Vagina (tissue), 2 donors: ENCODE results near the gene CAP1. TPM values are rescaled to one million over a fixed set of nuclear protein-coding genes. Genes with fewer than 3 reads are reported as not detected.
"Not testable (repeated sequence)": the region's sequence is repeated elsewhere in the genome, so short reads cannot be mapped to it uniquely, and the experiment has no call there.

Experiments
- DNase-seq, 2 donors: peaks; one replicate each; pipeline ENCODE4 v3.0.0-alpha.2; 2017; ENCODE audit errors: extremely low spot score in 2 of 2
- H3K27ac ChIP-seq: fragments of 200-600 bp; sonication (generic); one replicate; pipeline ENCODE4 v1.5.1; 2019
- H3K27me3 ChIP-seq: fragments of 200-600 bp; sonication (generic); one replicate; pipeline ENCODE4 v1.5.1; 2019
- H3K36me3 ChIP-seq, 2 donors: fragments of 200-600 bp; sonication (generic); one replicate each; pipeline ENCODE4 v1.5.1; 2017 to 2019
- H3K4me1 ChIP-seq: fragments of 200-600 bp; sonication (generic); one replicate; pipeline ENCODE4 v1.5.1; 2019
- H3K4me3 ChIP-seq, 2 donors: fragments of 200-600 bp; sonication (generic); 1 replicate in 1 of 2; 2 replicates in 1 of 2; pipeline ENCODE4 v1.5.1; 2016 to 2019
- H3K9me3 ChIP-seq: fragments of 200-600 bp; sonication (generic); one replicate; pipeline ENCODE4 v1.5.1; 2019
- CTCF ChIP-seq, 3 experiments: fragments of 450-650 bp in 2 of 3; fragments of 200-600 bp in 1 of 3; sonication (generic) in 1 of 3; IDR thresholded peaks; one replicate each; pipeline ENCODE4 v1.5.1; 2017 to 2019; ENCODE audit warnings: antibody characterized with exemption in 3 of 3, mild to moderate bottlenecking in 2 of 3, moderate library complexity in 2 of 3
- POLR2A ChIP-seq, 2 donors: fragments of 450-650 bp; IDR thresholded peaks; one replicate each; pipeline ENCODE4 v1.6.1; 2017; ENCODE audit warnings: antibody characterized with exemption in 2 of 2, mild to moderate bottlenecking in 2 of 2, moderate library complexity in 2 of 2
- POLR2AphosphoS5 ChIP-seq, 2 donors: sonication (generic); formaldehyde crosslinking; IDR thresholded peaks; one replicate each; pipeline ENCODE4 v1.9.0; 2017; ENCODE audit warnings: antibody characterized with exemption in 2 of 2, mild to moderate bottlenecking in 2 of 2, low read depth in 1 of 2; ENCODE audit not compliant: insufficient read depth in 1 of 2
- intact Hi-C: fragments of 100-400 bp; cut with DNase I; formaldehyde crosslinking; loops from one replicate; pipeline ENCODE4 v1.15.1; 2023
- total RNA-seq: library from RNA; depleted of rRNA; stranded (reverse); fragments of >200 nt; gene quantifications from one replicate; pipeline ENCODE4 v1.2.3, GENCODE V29; 2016

The CAP1 gene
- total RNA-seq, 1 donor from 2014 or later: 206 TPM

GRCh38 chr1:40001456-40001855 lies 39.1 kb upstream of the CAP1 start:
- intact Hi-C loops: no loop called here
- TF ChIP-seq POLR2AphosphoS5 (IDR thresholded peaks at IDR 0.05; ENCODE audit: insufficient read depth in 1 of 2, low read depth in 1 of 2): no peak
- TF ChIP-seq CTCF (IDR thresholded peaks at IDR 0.05): no peak
- no peak for TF ChIP-seq POLR2A (IDR thresholded peaks at IDR 0.05)
- H3K4me3 ChIP-seq: no peak overlapping the region
- no peaks in the 10 kb centered on the region for H3K27me3 ChIP-seq
- DNase-seq: no peak
- no peak overlapping the region for H3K27ac ChIP-seq
- no peaks in the 10 kb centered on the region for H3K4me1 ChIP-seq
- no peaks in the 10 kb centered on the region for H3K9me3 ChIP-seq
- no peaks in the 10 kb centered on the region for H3K36me3 ChIP-seq

GRCh38 chr1:40003156-40004093 lies 37.1 kb upstream of the CAP1 start:
- TF ChIP-seq POLR2A (IDR thresholded peaks at IDR 0.05) (no peak), POLR2AphosphoS5 (IDR thresholded peaks at IDR 0.05; ENCODE audit: insufficient read depth in 1 of 2, low read depth in 1 of 2) (no peak), CTCF (IDR thresholded peaks at IDR 0.05) (no peak)
- no peaks in the 10 kb centered on the region for H3K36me3 ChIP-seq
- H3K4me1 ChIP-seq: no peaks in the 10 kb centered on the region
- no peak for DNase-seq
- no peaks in the 10 kb centered on the region for H3K9me3 ChIP-seq
- no peak overlapping the region for H3K4me3 ChIP-seq
- no peaks in the 10 kb centered on the region for H3K27me3 ChIP-seq
- H3K27ac ChIP-seq: no peak overlapping the region
- intact Hi-C loops: no loop called here

- Histone ChIP-seq H3K36me3 (no peaks in the 10 kb centered on the region), H3K9me3 (no peaks in the 10 kb centered on the region), H3K27me3 (no peaks in the 10 kb centered on the region), H3K4me1 (no peaks in the 10 kb centered on the region), H3K27ac (no peak overlapping the region), H3K4me3 (no peak overlapping the region)
- TF ChIP-seq CTCF (IDR thresholded peaks at IDR 0.05) (no peak), POLR2A (IDR thresholded peaks at IDR 0.05) (no peak), POLR2AphosphoS5 (IDR thresholded peaks at IDR 0.05; ENCODE audit: insufficient read depth in 1 of 2, low read depth in 1 of 2) (no peak)
- intact Hi-C loops: no loop called here
- DNase-seq: no peak
These were observed 35.7 kb upstream of the CAP1 start for GRCh38 chr1:40004857-40005256.

- H3K27ac ChIP-seq, H3K9me3 ChIP-seq, intact Hi-C loops, H3K36me3 ChIP-seq, DNase-seq, H3K4me1 ChIP-seq, H3K27me3 ChIP-seq, H3K4me3 ChIP-seq: not testable (repeated sequence)
These were observed 33.0 kb upstream of the CAP1 start for GRCh38 chr1:40007481-40008034.

GRCh38 chr1:40011198-40011597 lies 29.3 kb upstream of the CAP1 start:
- no peak overlapping the region for H3K27ac ChIP-seq
- no peaks in the 10 kb centered on the region for H3K36me3 ChIP-seq
- intact Hi-C loops: no loop called here
- no peaks in the 10 kb centered on the region for H3K4me1 ChIP-seq
- H3K9me3 ChIP-seq: no peaks in the 10 kb centered on the region
- no peak for TF ChIP-seq CTCF (IDR thresholded peaks at IDR 0.05)
- TF ChIP-seq POLR2A (IDR thresholded peaks at IDR 0.05): no peak
- no peak for TF ChIP-seq POLR2AphosphoS5 (IDR thresholded peaks at IDR 0.05; ENCODE audit: insufficient read depth in 1 of 2, low read depth in 1 of 2)
- H3K4me3 ChIP-seq: no peak overlapping the region
- no peak for DNase-seq
- H3K27me3 ChIP-seq: no peaks in the 10 kb centered on the region
